ENCODE data around the gene DCAF11. TPM values are rescaled to one million over a fixed set of nuclear protein-coding genes. Genes with fewer than 3 reads are reported as not detected.
A peak's percentile ranks its signal among the peaks of the same experiment; 100 is the strongest.

DCAF11 gene
- total RNA-seq, 2 experiments from 2014 or later = 74.8 to 75.3 TPM

DNA sequence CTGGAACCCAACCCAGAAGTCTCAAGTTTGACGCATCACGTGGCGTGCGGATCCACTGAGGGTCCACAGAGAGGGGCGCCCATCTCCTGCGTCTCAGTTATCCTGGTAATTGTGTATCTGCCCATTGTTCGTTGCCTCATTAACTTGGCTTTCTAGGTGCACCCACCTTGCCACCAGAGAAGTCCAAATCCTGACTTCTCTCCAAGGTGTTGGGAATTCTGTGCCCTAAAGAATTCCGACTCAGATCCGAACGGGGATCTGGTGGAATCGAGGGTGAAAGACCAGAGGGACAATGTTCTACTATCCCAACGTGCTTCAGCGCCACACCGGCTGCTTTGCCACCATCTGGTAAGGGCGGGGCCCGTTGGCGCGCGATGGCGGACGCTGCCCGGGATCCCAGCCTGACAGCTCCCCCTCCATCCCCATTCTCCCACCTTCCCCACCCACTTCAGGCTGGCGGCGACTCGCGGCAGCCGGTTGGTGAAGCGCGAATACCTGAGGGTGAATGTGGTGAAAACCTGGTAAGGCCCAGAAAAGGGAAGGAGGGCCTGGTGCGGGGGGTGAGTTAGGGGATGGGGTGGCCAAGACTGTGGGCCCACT is 57.8 kb downstream of the DCAF11 start:
- intact Hi-C loops (cut with DNase I, micrococcal nuclease) = no loop called here

DNA sequence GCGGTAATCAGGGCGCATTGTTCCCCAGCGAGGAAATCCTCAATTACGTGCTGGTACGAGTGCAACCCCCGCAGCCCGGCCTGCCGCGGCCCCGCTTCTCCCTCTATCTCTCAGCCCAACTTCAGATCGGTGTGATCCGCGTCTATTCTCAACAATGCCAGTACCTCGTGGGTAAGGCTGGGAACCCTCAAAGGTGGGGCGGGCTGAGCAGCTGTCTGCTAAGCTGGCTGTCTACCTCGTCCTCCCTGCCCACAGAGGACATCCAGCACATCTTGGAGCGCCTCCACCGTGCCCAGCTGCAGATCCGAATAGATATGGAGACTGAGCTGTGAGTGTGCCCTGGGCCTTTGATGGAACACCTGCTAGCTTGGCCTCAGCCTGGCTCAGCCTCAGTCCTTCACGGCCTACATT is 58.3 kb downstream of the DCAF11 start:
- CTCF ChIA-PET = interaction anchor here (1.4 kb wide), 1 partner anchor 12 kb away, joined by 3 read pairs; no protein-coding TSS in a partner anchor
- peak overlapping the region in 1 of 2 donors; percentile 44 for H3K27ac ChIP-seq (ENCODE audit: low read depth in 1 of 2, low read length in 2 of 2)
- POLR2A ChIA-PET = interaction anchor here (0.8 to 5.4 kb wide), 6 partner anchors 11 to 59 kb away, joined by 3 to 53 read pairs (median 5); partner anchors contain the start of genes DCAF11, EMC9, IPO4 and IRF9
- peak overlapping the region; percentile 56 for H3K4me3 ChIP-seq (ENCODE audit: low read length)
- intact Hi-C loops (cut with DNase I, micrococcal nuclease) = no loop called here
- Mint-ChIP-seq H3K4me1 (ENCODE audit: low read depth) (peaks cover 36% of the 10 kb centered on the region), H3K27me3 (no peaks in the 10 kb centered on the region), H3K4me3 (peak overlapping the region; percentile 82), H3K36me3 (ENCODE audit: low read depth) (peaks cover 50% of the 10 kb centered on the region), H3K9me3 (no peaks in the 10 kb centered on the region), H3K27ac (peak overlapping the region; percentile 74)
- H3K36me3 ChIP-seq (ENCODE audit: insufficient read depth, low read length) = peaks cover 37% of the 10 kb centered on the region
- DNase-seq (no peak), ATAC-seq (ENCODE audit: poor library complexity) (no peak)
- no peaks in the 10 kb centered on the region for H3K9me3 ChIP-seq (ENCODE audit: control insufficient read depth in 1 of 2, insufficient read depth in 1 of 2, low read length in 2 of 2)
- peaks cover 21% of the 10 kb centered on the region for H3K4me1 ChIP-seq (ENCODE audit: insufficient read depth, low read length)
- H3K27me3 ChIP-seq (ENCODE audit: control insufficient read depth in 1 of 2, insufficient read depth in 2 of 2, low read length in 2 of 2) = no peaks in the 10 kb centered on the region
- TF ChIP-seq CTCF (IDR thresholded peaks at IDR 0.05) = no peak

More for the DNA sequence above, 57.8 kb downstream of the DCAF11 start:
- Histone ChIP-seq H3K27me3 (ENCODE audit: control insufficient read depth in 1 of 2, insufficient read depth in 2 of 2, low read length in 2 of 2) (no peaks in the 10 kb centered on the region), H3K27ac (ENCODE audit: low read depth in 1 of 2, low read length in 2 of 2) (peak overlapping the region; percentile 29 to 44), H3K4me3 (ENCODE audit: low read length) (peak overlapping the region; percentile 56), H3K4me1 (ENCODE audit: insufficient read depth, low read length) (peaks cover 21% of the 10 kb centered on the region), H3K36me3 (ENCODE audit: insufficient read depth, low read length) (peaks cover 37% of the 10 kb centered on the region), H3K9me3 (ENCODE audit: control insufficient read depth in 1 of 2, insufficient read depth in 1 of 2, low read length in 2 of 2) (no peaks in the 10 kb centered on the region)
- Mint-ChIP-seq H3K27ac (peak overlapping the region; percentile 79), H3K4me3 (peak overlapping the region; percentile 89), H3K36me3 (ENCODE audit: low read depth) (peaks cover 51% of the 10 kb centered on the region), H3K4me1 (ENCODE audit: low read depth) (peaks cover 40% of the 10 kb centered on the region), H3K27me3 (no peaks in the 10 kb centered on the region), H3K9me3 (no peaks in the 10 kb centered on the region)
- CTCF ChIA-PET = interaction anchor here (1.4 to 1.8 kb wide), 2 partner anchors 11 to 12 kb away, joined by 3 to 9 read pairs; partner anchors contain the start of gene IRF9
- POLR2A ChIA-PET = interaction anchor here (1.3 to 5.4 kb wide), 6 partner anchors 11 to 92 kb away, joined by 3 to 53 read pairs (median 8); partner anchors contain the start of genes DCAF11, EMC9, IPO4 and IRF9
- DNase-seq = no peak
- no peak for ATAC-seq (ENCODE audit: poor library complexity)
- no peak for TF ChIP-seq CTCF (IDR thresholded peaks at IDR 0.05)

Small RNA genes lying within 50 kb of the gene (microRNA-seq; reads per million reads assigned to microRNA genes)
- gene MIR7703 (ENCODE audit: borderline microRNAs expressed, borderline replicate concordance) = not detected

Other genes starting within 250 kb of the DCAF11 start
- 1 to 10 TPM; 6.6 to 6.7 TPM for gene DHRS4, start 161.0 kb upstream of the DCAF11 start, total RNA-seq
- 1 to 10 TPM; 8.3 to 8.7 TPM for gene DHRS4L2, start 125.8 kb upstream of the DCAF11 start, total RNA-seq
- under 1 TPM; 0.05 to 0.11 TPM for gene CARMIL3, start 62.8 kb upstream of the DCAF11 start, total RNA-seq
- not detected for gene CPNE6, start 43.2 kb upstream of the DCAF11 start, total RNA-seq
- 1 to 10 TPM; 5.2 to 7.4 TPM for gene PCK2, start 20.5 kb upstream of the DCAF11 start, total RNA-seq
- 1 to 10 TPM; 1.6 to 1.9 TPM for gene NRL, start 172 bp downstream of the DCAF11 start, total RNA-seq
- gene FITM1, start 15.9 kb downstream of the DCAF11 start, total RNA-seq = 1 to 10 TPM; 1.5 to 1.7 TPM
- 100 to 1,000 TPM; 166 to 171 TPM for gene PSME1, start 21.4 kb downstream of the DCAF11 start, total RNA-seq
- gene EMC9, start 26.8 kb downstream of the DCAF11 start, total RNA-seq = 10 to 100 TPM; 11.8 to 13.1 TPM
- gene PSME2, start 31.8 kb downstream of the DCAF11 start, total RNA-seq = 10 to 100 TPM; 81.7 to 83.2 TPM
- gene RNF31, start 32.7 kb downstream of the DCAF11 start, total RNA-seq = 10 to 100 TPM; 46.0 to 57.8 TPM
- gene IRF9, start 46.5 kb downstream of the DCAF11 start, total RNA-seq = 100 to 1,000 TPM; 248 to 262 TPM
- 100 to 1,000 TPM; 105 to 107 TPM for gene REC8, start 57.3 kb downstream of the DCAF11 start, total RNA-seq
- gene IPO4, start 74.0 kb downstream of the DCAF11 start, total RNA-seq = 10 to 100 TPM; 36.6 to 37.9 TPM
- 10 to 100 TPM; 12.9 to 13.0 TPM for gene TM9SF1, start 80.7 kb downstream of the DCAF11 start, total RNA-seq
- gene TSSK4, start 90.9 kb downstream of the DCAF11 start, total RNA-seq = under 1 TPM; 0.30 to 0.64 TPM
- 10 to 100 TPM; 73.4 to 80.1 TPM for gene CHMP4A, start 98.7 kb downstream of the DCAF11 start, total RNA-seq
- gene MDP1, start 101.3 kb downstream of the DCAF11 start, total RNA-seq = 1 to 10 TPM; 3.2 to 3.7 TPM
- 10 to 100 TPM; 42.0 to 43.5 TPM for gene NEDD8, start 117.6 kb downstream of the DCAF11 start, total RNA-seq
- gene GMPR2, start 118.2 kb downstream of the DCAF11 start, total RNA-seq = 10 to 100 TPM; 22.2 to 24.8 TPM
- 100 to 1,000 TPM; 110 to 113 TPM for gene TINF2, start 127.8 kb downstream of the DCAF11 start, total RNA-seq
- gene TGM1, start 148.4 kb downstream of the DCAF11 start, total RNA-seq = 1 to 10 TPM; 3.5 to 3.9 TPM
- gene RABGGTA, start 156.8 kb downstream of the DCAF11 start, total RNA-seq = 10 to 100 TPM; 52.3 to 55.2 TPM
- 10 to 100 TPM; 21.5 to 23.5 TPM for gene DHRS1, start 185.0 kb downstream of the DCAF11 start, total RNA-seq
- 10 to 100 TPM; 25.9 to 27.5 TPM for gene NOP9, start 185.1 kb downstream of the DCAF11 start, total RNA-seq
- 1 to 10 TPM; 7.4 to 9.2 TPM for gene CIDEB, start 193.2 kb downstream of the DCAF11 start, total RNA-seq
- gene LTB4R2, start 195.4 kb downstream of the DCAF11 start, total RNA-seq = 10 to 100 TPM; 16.4 to 18.2 TPM
- 10 to 100 TPM; 15.6 to 18.3 TPM for gene LTB4R, start 196.7 kb downstream of the DCAF11 start, total RNA-seq
- 1 to 10 TPM; 4.7 to 5.9 TPM for gene ADCY4, start 220.3 kb downstream of the DCAF11 start, total RNA-seq
- gene RIPK3, start 225.2 kb downstream of the DCAF11 start, total RNA-seq = 10 to 100 TPM; 18.1 to 18.9 TPM